Mucosa of gallbladder (tissue), 1 donor: ENCODE measurements around the gene SEMA3F. TPM values are rescaled to one million over a fixed set of nuclear protein-coding genes. Genes with fewer than 3 reads are reported as not detected.

ENCODE experiments used
- DNase-seq: peaks from one replicate; pipeline ENCODE4 v3.0.0-alpha.2; 2020; ENCODE audit warnings: low spot score
- total RNA-seq: library from RNA; stranded (reverse); gene quantifications from one replicate; pipeline ENCODE4 v1.2.1, GENCODE V29; 2021
- donor health status: DM: no; HTN: no; CAD: no.

SEMA3F gene
- 34.1 TPM for total RNA-seq

DNA sequence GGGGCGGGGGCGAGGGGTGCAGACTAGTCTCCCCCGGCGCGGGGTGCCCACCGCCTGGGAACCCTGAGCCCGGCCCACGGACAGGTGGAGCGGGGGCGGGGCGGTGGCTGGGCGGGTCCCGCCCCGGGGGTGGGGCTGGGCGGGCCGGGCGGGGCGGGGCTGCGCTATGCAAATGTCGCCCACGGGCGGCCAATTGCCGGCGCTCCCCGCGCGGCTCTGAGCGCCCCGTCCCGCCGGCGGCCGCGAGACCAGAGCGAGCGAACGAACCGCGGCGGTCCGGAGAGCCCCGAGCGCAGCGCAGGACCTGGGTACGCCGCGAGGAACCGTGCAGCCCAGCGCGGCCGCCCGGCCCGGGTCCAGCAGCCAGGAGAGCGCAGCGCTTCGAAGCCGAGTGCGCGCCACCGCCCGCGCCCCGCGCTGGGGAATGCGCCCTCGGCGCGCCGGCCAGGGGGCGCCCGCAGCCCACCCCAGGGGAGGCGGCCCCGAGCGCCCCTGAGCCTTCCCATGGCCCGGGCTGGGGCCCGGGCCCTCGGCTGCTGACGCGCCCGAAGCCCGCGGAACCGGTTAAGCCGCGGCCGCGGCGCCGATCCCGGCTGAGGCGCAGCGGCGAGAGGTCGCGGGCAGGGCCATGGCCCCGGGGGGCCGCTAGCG is at the start of gene SEMA3F:
Gene SEMA3F, plus strand, starts transcription at position 485 of the 651 bp plus-strand sequence. CDS start 4,299 bp downstream, outside the sequence.
- DNase-seq: peak; percentile 59

DNA sequence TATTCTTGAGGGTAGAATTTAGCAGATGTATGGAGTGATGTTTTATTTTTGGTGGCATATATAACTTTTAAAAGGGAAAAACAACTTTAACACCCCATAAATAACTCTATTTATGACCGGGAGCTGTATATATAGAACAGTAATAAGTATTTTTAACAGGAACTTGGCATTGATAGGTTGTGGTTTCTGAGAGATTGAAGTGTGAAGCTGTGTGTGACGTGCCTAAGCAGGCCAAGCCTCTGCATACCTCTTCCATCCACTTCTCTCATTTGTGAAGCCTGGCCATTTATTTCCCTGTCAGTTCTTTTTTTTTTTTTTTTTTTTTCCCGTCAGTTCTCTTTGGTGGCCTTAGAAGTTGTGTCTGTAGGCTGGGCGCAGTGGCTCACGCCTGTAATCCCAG is 43.4 kb upstream of the SEMA3F start:
- DNase-seq: no peak

DNA sequence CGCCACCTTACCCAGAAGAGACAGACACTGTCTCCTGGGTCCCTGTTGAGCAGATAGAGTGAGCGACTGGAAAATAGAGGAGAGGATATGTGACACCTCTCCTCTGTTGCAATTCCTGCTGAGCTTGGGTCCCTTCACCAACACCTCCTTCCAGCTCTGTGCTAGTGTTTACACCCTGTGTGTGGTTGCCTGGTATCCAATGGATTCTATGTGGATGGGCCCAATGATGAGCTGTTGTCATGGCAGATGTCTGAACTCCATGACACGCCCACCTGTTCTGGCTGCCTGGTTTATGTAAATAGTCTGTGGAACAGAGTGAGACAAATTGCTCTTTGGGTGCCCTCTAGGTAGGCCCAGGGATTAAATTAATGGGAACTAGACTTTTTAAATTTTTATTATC is 42.7 kb upstream of the SEMA3F start:
- DNase-seq: no peak

DNA sequence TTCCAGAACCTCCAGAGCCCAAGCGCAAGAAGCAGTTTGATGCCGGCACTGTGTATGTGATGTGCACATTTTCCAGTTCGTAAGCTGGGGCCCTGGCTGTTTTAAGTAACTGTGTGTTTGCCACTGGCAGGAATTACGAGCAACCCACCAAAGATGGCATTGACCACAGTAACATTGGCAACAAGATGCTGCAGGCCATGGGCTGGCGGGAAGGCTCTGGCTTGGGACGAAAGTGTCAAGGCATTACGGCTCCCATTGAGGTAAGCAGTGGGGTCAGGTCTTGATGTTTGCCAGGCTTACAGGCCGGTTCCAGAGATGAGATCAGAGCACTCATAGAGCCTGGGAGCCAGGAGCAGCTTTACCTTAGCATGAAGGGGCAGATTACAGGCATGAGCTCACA is 38.0 kb upstream of the SEMA3F start:
- no peak for DNase-seq

DNA sequence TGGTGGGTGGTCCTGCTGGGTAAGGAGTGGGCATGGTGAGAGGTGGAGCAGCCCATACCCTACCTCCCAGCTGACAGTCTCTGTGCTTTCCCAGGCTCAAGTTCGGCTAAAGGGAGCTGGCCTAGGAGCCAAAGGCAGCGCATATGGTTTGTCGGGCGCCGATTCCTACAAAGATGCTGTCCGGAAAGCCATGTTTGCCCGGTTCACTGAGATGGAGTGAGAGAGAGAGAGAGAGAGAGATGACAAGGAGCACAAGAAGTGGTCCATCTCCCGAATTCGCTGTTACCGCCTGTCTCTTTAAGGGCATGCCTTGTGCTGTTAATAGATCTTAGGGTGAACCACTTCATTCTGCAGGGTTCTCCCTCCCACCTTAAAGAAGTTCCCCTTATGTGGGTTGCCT is 36.9 kb upstream of the SEMA3F start:
- no peak for DNase-seq

DNA sequence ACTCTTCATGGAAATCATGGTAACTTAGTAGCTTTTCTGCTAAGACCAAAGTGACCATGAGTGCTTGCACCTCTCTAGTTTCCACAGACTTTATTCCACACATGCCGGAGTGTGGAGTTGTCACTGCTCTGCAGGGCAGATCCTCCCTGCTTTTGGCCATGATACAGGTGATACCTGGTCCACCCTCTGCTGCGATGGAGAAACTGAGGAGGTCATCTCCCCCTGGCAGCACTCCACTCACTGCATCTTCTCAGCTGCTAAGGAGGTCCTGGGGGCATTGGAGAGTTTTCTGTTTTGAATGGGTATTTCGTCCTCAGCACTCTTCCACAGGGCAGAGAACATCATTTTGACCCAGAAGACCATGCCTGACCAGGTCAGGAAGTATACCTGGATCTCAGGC is 35.3 kb upstream of the SEMA3F start:
- DNase-seq: no peak

DNA sequence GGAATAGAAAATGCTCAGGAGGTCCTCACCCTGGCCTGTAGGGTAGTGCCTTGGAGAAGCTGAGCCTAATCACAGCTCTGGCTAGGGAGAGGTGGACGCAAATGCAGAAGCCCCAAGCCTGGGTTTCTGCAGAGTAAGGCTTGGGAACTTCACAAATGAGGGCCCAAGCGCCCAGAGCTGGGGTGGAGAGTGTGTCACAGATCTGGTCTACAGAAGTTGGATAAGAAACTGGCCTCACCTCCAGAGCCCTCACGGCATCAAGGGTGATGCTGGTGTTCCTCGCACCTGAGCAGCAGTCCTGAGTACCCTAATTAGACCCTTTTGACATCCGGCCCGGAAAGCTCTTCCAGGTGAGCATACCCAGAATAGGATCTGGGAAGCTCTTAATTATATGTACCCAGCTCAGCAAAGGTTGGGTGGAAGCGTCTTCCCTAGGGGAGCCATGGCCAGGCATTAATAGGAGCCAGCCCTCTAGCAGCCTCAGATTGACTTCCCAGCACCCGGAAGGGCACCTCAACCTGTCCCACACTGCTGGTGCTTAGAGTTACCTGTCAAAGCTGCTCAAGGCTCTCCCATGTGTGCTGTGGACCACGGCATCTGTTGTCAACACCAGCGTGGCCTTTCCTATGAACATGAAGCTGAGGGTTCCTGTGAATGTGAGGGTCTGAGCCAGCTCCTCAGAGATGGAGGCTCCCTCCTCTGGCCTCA is 34.6 kb upstream of the SEMA3F start:
- DNase-seq: no peak

DNA sequence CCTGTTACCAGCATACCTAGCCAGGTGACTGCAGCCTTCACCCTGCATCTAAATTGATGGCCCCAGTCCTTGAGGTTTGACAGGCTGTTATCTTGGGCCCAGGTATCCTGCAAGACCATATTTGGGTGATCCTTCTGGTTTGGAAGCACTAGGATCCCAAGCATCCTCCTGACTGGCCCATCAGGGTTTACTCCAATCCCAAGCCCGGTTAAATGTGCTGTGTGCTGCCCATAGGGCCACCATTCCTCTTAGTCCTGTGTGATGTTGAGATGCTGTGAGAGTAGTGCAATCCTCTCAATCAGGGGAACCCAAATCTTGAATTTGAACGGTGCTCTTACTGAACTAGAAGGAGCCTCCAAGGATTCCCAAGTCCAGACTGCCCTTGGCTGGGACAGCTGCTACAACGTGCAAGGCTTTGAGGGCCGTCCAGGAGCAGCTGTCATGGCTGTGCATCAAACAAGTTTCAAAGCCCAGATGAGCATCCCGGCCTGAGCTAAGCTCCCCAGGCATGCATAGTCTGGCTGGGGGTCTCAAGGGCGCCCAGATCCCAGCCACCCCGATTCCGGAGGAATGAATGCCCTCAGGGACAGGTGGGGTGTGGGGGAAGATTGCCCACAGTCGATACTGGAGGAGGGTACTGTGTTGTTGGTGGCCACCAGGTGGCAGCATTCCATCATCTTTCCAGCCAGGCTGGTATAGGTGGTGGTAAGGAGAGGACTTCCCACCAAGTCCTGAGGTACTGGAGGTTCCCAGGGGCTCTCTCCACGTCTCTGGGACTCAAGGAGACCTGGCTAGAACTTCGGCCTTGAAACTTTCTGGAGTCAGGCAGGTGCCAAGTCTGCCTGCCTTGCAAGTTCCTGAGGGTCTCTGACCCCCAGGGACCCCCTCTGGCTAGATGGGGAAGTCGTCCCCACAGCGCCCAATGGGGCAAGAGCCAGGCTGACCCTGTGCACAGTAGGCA is 33.8 kb upstream of the SEMA3F start:
- peak; percentile 78 for DNase-seq

DNA sequence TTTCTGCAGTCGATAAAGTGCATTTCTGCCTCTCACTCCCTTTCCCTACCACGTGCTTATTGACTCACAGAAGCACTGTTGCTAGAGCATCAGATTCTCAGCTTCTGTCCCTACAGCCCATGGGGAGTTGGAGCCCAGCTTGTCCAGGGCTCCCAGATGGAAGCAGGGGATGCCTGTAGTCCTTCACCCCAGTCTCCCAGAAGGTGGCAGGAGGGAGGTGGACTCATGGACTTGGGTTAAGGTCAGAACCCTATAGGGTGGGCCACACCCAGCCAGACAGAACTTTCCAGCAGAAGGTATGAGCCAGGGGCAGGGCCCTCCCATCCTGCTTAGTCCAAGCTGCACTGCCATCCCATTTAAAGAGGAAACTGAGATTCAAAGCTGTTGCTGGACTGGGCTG is 33.1 kb upstream of the SEMA3F start:
- no peak for DNase-seq

DNA sequence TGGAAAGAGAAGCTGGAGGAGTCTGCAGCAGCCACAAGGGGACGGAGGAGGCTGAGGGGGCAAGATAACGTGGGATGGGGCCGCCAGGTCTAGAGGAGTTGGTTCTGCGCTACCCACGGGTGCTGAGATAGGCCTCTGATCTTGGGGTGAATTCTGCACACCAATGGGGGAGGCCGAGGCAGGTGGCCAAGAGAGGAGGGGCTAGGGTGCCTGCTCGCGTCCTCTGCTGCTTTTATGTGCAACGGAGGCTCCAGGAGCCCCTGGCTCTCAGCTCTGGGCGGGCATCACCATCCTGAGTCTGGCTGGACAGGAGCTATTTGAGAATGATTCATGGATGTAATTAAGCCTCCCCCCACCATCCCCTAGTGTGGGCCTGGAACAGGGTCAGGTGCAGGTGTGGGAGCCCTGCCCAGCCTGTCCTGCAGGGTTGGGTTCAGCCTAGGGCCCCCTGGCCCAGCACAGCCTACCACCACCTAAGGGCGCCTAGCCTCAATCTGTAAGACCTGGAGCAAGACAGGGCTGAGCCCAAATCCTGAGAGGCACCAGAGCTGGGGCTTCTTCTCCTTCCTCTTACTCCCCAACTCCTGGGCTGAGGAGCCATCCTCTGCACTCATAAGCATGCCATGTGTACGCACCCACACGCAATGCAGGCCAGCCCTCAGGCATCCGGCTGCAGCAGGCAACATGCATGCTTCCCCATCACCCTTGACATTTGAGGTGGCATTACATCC is 32.3 kb upstream of the SEMA3F start:
- DNase-seq: no peak

DNA sequence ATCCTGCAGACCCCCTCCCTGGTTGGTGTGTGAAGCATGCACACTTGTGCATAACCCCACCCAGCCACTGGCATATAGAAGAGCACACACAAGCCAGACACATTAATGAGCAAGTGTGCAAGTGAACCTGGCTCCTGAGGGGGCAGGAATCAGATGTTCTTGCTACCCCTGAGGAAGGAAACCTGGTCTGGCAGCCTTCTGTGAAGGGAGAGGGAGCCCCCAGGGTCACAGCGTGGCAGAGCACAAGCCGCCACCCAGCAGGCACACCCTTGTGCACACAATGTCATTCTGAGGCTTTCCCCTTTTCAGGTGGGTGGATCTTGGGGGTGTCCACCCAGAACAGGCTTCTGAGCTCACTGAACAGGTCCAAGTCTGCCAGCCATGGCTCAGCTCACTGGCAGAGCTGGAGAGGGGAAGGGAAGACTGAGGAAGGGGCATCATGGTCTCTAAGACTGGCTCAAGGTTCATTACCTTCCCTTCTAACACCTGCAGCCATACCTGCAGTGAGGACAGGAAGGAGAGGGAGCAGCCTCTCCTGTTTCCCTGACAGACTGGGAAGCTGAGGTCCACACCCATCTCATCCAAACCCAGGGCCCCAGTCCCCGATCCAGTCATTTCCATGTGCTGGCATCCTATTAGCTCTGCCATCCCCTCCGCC is 31.6 kb upstream of the SEMA3F start:
- DNase-seq: no peak

DNA sequence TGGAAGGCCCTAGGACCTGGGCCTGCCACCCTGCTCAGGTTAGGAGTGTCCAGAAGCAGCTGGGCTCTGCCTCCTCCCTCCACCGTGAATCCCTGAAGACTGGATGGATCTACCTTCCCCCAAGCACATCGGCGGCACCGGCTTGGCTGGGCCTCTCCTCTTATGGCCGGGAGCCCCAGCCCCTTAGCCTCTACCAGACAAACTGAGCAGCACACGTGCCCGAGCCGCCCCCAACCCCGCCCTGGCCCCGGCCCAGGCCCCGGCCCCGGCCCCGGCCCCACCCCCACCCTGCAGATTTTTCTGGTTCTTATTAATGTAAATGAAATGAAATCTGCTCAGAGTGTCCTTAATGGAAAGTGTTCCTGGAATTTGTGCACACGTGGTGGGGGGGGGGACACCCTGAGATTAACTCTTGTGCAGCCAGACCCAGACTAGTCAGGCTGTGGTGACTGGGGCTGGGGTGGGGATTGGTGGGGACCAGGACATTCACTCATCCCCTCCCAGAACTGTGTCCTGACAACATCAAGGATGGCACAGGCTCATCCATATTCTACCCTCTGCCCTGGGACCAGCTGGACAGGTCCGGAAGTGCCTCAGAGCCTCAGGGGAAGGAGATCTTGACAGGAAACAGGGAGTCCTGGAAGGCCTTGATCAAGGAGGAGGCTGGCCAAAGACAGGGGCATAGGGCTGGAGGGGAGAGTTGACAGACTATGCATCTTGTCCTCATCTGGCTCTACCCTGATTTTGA is 30.9 kb upstream of the SEMA3F start:
- DNase-seq: no peak

DNA sequence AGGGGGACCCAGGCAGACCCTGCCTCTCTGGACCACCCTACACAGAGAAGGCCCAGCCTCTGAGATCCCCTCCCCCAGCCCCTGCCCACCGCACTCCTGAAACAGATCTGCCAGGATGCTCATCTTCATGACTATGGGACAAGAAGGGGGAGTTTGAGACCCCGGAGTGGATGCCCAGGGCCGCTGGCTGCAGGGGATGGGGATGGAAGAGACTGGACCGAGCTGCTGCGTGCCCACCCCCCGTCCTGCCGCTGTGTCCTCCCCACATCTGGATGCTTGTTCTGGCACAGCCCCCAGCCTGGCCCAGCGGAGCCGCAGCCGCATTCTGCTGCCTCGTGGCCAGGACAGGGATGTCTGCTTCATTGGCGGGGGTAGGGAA is 30.3 kb upstream of the SEMA3F start:
- DNase-seq: no peak

DNA sequence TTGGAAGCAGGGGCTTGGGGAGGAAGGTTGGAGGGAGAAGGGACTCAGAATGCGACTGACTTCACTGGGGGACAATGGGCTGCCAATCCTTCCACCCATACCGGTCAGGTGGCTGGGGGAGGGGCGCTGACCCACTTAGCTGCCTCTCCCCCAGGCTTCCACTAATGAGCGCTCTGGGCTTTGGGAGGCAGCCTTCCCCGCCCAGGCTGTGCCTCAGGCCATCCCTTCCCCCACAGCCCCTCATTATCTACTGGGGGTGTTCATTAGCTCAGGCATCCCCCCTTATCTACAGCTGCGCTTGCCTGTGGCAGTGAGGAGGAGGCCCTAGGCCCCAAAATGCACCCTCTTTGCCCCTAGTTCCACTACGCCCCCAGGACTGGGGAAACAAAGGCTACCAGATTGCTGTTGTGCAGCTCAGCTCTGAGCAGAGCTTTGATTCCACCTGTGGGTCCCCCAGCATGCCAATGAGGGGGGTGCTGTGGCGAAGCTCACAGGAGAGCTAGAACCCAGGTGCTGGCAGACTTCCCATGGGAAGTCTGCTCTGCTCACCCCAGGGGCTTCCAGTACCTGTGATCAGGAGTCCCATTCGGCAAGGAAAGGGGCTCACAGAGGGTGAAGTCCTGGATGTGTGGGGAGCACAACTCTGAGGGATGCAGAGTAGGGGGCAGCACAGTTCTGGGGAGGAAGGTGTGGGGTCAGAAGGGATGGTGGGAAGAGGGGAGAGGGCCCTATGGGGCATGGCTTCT is 29.4 kb upstream of the SEMA3F start:
- DNase-seq: no peak

DNA sequence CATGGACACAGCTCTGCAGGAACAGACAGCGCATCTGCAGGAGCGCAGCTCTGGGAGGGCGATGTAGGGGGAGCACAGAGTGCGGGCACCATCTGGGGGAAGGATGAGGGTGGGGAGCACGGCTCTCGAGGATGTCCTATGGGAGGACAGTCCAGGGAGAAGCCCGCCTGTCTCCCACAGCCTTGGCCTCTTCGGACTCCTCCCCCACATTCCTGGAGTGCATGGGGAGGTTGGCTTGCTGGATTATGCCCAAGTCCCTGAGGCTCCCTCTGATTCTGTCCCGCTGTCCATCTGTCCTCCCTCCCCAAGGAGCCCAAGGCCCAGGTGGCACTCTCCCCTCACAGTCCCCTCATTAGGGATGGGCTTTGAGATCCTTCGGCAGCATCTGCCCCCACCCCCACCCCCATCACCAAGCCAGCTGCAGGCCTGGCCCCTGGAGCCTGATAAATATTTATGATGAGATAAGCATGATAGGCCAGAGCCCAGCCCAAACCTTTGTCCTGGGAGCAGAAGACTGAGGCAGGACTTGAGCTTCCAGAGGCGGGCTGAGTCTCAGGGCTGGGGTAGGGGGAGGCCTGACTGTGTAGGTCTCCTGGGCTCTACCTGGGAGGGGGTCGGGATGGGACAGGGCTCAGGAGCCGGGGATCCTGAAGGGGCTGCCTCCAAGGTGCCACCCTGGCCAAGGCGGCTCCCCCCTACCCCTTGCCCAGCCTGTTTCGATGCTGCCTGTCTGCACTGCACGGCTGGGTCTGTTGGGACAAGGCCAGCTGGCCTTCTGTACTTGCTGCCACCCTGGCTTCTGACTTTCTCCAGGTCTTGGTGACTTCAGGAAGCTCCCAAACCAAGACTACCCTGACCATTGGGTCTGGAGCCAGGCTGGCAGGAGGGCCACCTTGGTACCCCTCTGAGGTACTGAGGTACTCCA is 28.6 kb upstream of the SEMA3F start:
- DNase-seq: no peak

DNA sequence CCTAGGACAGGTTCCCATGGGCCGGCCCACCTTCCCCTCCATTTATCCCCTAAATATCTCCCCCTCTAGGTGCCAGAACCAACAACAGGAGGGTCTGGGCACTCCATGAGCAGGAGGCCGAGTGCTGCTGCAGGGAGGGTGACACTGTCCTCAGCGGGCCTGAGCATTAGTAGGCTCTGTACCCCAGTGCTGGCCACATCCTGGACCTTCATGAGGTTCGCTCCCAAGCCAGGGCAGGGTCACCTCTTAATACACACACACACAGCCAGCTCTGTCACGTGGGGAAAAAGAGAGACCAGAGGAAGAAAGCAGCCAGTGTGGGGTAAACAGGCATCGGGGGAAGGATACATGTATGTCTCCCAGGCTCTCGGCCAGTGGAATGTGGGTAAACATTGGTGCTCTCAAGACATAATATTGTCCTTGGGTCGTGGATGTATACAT is 27.9 kb upstream of the SEMA3F start:
- no peak for DNase-seq

DNA sequence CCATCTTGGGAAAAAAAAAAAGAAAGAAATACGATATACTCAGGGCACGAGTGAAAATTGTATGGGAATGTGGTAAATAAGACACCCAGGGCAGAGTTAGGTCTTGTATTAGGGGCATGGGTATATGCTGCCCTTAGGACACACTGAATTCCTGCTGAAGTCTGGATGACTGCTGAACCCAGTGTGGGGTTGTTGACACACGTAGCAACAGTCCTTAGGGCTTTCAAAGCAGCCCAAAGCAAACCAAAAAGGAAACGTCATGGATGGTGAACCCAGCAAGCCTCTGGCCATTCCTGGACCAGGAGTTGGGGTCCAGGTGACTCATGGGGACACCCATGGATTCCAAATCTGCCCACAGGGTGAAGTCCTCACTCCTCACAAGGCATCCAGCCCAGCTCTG is 27.1 kb upstream of the SEMA3F start:
- no peak for DNase-seq

DNA sequence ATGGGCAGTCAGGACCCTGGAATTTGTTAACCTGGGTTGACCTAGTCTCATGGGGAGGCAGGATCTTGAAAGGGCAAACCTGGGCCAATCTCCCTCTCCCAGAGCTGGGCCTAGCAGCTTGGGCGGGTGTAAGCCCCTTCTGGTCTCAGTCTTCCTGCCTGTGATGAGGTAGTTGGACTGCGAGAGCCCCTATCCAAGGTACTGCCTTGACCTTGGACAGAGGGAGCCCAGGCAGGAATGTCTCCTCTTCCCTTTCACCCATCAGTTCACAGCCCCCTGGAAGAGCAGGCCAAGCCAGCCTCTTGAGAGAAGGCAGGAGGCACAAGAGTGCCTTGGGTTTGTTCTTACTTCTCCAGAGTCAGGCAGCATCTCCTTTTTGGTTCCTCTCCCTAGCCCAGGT is 24.7 kb upstream of the SEMA3F start:
- DNase-seq: no peak
